ENCODE results near the gene CLEC4G.

Gene CLEC4G

GRCh38 chr19:7732045-7732444 lies at the start of gene CLEC4G:
Gene CLEC4G, minus strand, starts transcription at chr19:7732110. Its CDS starts 8 bp downstream, at chr19:7732102.
- no peak within 1 kb of the TSS for H3K4me3 ChIP-seq (ENCODE audit: low read depth, low read length)
- TF ChIP-seq CTCF (IDR thresholded peaks at IDR 0.05; ENCODE audit: low read depth, low read length) = no peak
- DNase-seq (ENCODE audit: low read depth, low spot score) = no peak
- in situ Hi-C loops (cut with HindIII; ENCODE audit: low sequenced_read_pairs) = no loop called here

- H3K4me3 ChIP-seq (ENCODE audit: low read depth, low read length) = no peak overlapping the region
- in situ Hi-C loops (cut with HindIII; ENCODE audit: low sequenced_read_pairs) = no loop called here
- DNase-seq (ENCODE audit: low read depth, low spot score) = no peak
- no peak for TF ChIP-seq CTCF (IDR thresholded peaks at IDR 0.05; ENCODE audit: low read depth, low read length)
These were observed 49.2 kb upstream of the CLEC4G start for GRCh38 chr19:7781157-7781556.

- DNase-seq (ENCODE audit: low read depth, low spot score) = no peak
- no peak overlapping the region for H3K4me3 ChIP-seq (ENCODE audit: low read depth, low read length)
- no peak for TF ChIP-seq CTCF (IDR thresholded peaks at IDR 0.05; ENCODE audit: low read depth, low read length)
- in situ Hi-C loops (cut with HindIII; ENCODE audit: low sequenced_read_pairs) = no loop called here
These were observed 47.9 kb upstream of the CLEC4G start for GRCh38 chr19:7779631-7780486.

GRCh38 chr19:7778081-7778480 lies 46.2 kb upstream of the CLEC4G start:
- in situ Hi-C loops (cut with HindIII; ENCODE audit: low sequenced_read_pairs) = no loop called here
- H3K4me3 ChIP-seq (ENCODE audit: low read depth, low read length) = no peak overlapping the region
- DNase-seq (ENCODE audit: low read depth, low spot score) = no peak

GRCh38 chr19:7775761-7776160 lies 43.9 kb upstream of the CLEC4G start:
- H3K4me3 ChIP-seq (ENCODE audit: low read depth, low read length) = no peak overlapping the region
- no peak for TF ChIP-seq CTCF (IDR thresholded peaks at IDR 0.05; ENCODE audit: low read depth, low read length)
- in situ Hi-C loops (cut with HindIII; ENCODE audit: low sequenced_read_pairs) = no loop called here
- no peak for DNase-seq (ENCODE audit: low read depth, low spot score)

More at GRCh38 chr19:7778081-7778480, 46.2 kb upstream of the CLEC4G start:
- TF ChIP-seq CTCF (IDR thresholded peaks at IDR 0.05; ENCODE audit: low read depth, low read length) = no peak

GRCh38 chr19:7773841-7774240 lies 41.9 kb upstream of the CLEC4G start:
- in situ Hi-C loops (cut with HindIII; ENCODE audit: low sequenced_read_pairs) = no loop called here

More at GRCh38 chr19:7773841-7774240, 41.9 kb upstream of the CLEC4G start:
- no peak for DNase-seq (ENCODE audit: low read depth, low spot score)
- H3K4me3 ChIP-seq (ENCODE audit: low read depth, low read length) = no peak overlapping the region
- TF ChIP-seq CTCF (IDR thresholded peaks at IDR 0.05; ENCODE audit: low read depth, low read length) = no peak

Data from astrocyte of the spinal cord (primary cell).